ENCODE data around the gene CLDN1.

The CLDN1 gene

GRCh38 chr3:190261740-190262139 is 60.5 kb downstream of the CLDN1 start:
- no peak overlapping the region for H3K27ac ChIP-seq

GRCh38 chr3:190261015-190261414 is 61.2 kb downstream of the CLDN1 start:
- H3K27ac ChIP-seq: no peak overlapping the region
- TF ChIP-seq ZFX (IDR thresholded peaks at IDR 0.05; ENCODE audit: borderline replicate concordance) (no peak), CTCF (IDR thresholded peaks at IDR 0.05) (no peak)

More at GRCh38 chr3:190261740-190262139, 60.5 kb downstream of the CLDN1 start:
- TF ChIP-seq CTCF (IDR thresholded peaks at IDR 0.05) (no peak), ZFX (IDR thresholded peaks at IDR 0.05; ENCODE audit: borderline replicate concordance) (no peak)

- H3K27ac ChIP-seq: no peak overlapping the region
- TF ChIP-seq CTCF (IDR thresholded peaks at IDR 0.05) (no peak), ZFX (IDR thresholded peaks at IDR 0.05; ENCODE audit: borderline replicate concordance) (no peak)
Measured at GRCh38 chr3:190260301-190260700, 61.9 kb downstream of the CLDN1 start.

- no peak overlapping the region for H3K27ac ChIP-seq
- TF ChIP-seq ZFX (IDR thresholded peaks at IDR 0.05; ENCODE audit: borderline replicate concordance) (no peak), CTCF (IDR thresholded peaks at IDR 0.05) (no peak)
Measured at GRCh38 chr3:190258634-190259033, 63.6 kb downstream of the CLDN1 start.
